Bronchial smooth muscle cell (primary cell): Measurements from ENCODE around the gene OR4F17. TPM values are rescaled to one million over a fixed set of nuclear protein-coding genes. Genes with fewer than 3 reads are reported as not detected.

Experiments
- total RNA-seq: library from RNA; depleted of rRNA; stranded (reverse); fragments of >200 nt; gene quantifications from 2 replicates; pipeline ENCODE4 v1.2.1, GENCODE V29; 2014

Gene OR4F17
- not detected in 2 replicates for total RNA-seq

GRCh38 chr19:106804-107203, at the start of gene OR4F17:
Gene OR4F17 (plus strand): TSS chr19:107104. CDS start chr19:110679, 3,575 bp downstream.

Other genes starting within 250 kb of the OR4F17 start
- 11.1 and 37.5 TPM in 2 replicates for gene PLPP2, start 184.3 kb downstream of the OR4F17 start, total RNA-seq
- gene MIER2, start 237.7 kb downstream of the OR4F17 start, total RNA-seq, result 9.5 and 26.4 TPM in 2 replicates